ENCODE data around the gene UBAP2L.

The UBAP2L gene, protein sequence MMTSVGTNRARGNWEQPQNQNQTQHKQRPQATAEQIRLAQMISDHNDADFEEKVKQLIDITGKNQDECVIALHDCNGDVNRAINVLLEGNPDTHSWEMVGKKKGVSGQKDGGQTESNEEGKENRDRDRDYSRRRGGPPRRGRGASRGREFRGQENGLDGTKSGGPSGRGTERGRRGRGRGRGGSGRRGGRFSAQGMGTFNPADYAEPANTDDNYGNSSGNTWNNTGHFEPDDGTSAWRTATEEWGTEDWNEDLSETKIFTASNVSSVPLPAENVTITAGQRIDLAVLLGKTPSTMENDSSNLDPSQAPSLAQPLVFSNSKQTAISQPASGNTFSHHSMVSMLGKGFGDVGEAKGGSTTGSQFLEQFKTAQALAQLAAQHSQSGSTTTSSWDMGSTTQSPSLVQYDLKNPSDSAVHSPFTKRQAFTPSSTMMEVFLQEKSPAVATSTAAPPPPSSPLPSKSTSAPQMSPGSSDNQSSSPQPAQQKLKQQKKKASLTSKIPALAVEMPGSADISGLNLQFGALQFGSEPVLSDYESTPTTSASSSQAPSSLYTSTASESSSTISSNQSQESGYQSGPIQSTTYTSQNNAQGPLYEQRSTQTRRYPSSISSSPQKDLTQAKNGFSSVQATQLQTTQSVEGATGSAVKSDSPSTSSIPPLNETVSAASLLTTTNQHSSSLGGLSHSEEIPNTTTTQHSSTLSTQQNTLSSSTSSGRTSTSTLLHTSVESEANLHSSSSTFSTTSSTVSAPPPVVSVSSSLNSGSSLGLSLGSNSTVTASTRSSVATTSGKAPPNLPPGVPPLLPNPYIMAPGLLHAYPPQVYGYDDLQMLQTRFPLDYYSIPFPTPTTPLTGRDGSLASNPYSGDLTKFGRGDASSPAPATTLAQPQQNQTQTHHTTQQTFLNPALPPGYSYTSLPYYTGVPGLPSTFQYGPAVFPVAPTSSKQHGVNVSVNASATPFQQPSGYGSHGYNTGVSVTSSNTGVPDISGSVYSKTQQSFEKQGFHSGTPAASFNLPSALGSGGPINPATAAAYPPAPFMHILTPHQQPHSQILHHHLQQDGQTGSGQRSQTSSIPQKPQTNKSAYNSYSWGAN

DNA sequence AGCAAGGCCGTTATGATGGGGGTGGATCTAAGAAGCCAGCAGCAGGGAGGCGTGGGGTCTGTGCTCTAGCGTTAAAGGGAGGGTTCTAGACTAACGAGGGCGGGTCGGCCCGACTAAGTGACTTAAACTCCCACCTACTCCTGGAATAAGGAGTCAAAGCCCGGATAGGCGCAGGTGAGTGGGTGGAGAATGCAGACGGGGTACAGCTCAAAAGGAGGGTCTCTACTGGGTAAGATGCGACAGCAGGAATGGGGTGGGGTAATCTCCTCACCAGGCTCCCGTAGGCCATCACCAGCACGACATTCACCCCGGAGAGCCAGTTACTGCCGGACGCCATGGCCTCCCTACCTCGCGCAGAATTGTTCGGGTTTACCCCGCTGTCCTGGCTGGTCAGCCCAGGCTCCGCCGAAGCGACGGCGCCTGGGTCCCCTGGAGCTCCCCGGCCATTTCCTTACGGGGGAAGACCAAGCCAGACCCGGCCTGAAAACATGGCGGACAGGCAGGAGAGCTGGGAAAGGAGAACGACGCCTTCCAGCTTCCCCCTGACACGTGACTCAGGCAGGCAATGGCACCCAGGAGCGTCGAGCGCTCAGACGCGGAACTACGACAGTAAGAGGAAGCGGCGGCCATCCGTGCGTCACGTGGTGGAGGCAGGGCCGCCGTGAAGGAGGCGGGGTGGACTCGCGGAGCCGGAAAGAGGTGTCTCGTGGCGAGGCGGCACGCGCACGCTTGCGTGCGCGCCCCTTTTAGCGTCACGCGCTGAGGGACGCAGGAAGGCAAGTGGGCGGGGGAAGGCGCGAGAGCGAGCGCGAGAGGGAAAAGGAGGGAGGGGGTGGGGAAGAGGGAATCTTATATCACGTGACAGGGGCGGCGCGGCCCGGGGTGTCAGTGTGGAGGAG is at the start of gene UBAP2L:
Gene UBAP2L (plus strand): TSS at position 885 of the 899 bp plus-strand sequence. CDS start 4,169 bp downstream, outside the sequence.
- no peaks in the 10 kb centered on the region for H3K27me3 ChIP-seq (ENCODE audit: insufficient read depth, poor library complexity, severe bottlenecking)
- ATAC-seq (ENCODE audit: low read depth) (peak; percentile 93), DNase-seq (ENCODE audit: low spot score) (peak; percentile 99)
- H3K4me1 ChIP-seq (ENCODE audit: insufficient read depth, poor library complexity, severe bottlenecking), result peaks cover 25% of the 10 kb centered on the region
- peak within 1 kb of the TSS; percentile 81 for H3K4me3 ChIP-seq (ENCODE audit: severe bottlenecking)
- H3K36me3 ChIP-seq (ENCODE audit: low read depth), result peaks cover 67% of the 10 kb centered on the region
- H3K27ac ChIP-seq (ENCODE audit: poor library complexity, severe bottlenecking), result peak within 1 kb of the TSS; percentile 80
- H3K9me3 ChIP-seq (ENCODE audit: severe bottlenecking), result no peaks in the 10 kb centered on the region
- TF ChIP-seq CTCF (IDR thresholded peaks at IDR 0.05; ENCODE audit: poor library complexity, severe bottlenecking), result no peak

- H3K9me3 ChIP-seq (ENCODE audit: severe bottlenecking), result no peaks in the 10 kb centered on the region
- DNase-seq (ENCODE audit: low spot score) (no peak), ATAC-seq (ENCODE audit: low read depth) (no peak)
- TF ChIP-seq CTCF (IDR thresholded peaks at IDR 0.05; ENCODE audit: poor library complexity, severe bottlenecking), result no peak
- H3K27ac ChIP-seq (ENCODE audit: poor library complexity, severe bottlenecking), result no peak overlapping the region
- H3K36me3 ChIP-seq (ENCODE audit: low read depth), result peaks cover 96% of the 10 kb centered on the region
- H3K27me3 ChIP-seq (ENCODE audit: insufficient read depth, poor library complexity, severe bottlenecking), result no peaks in the 10 kb centered on the region
- H3K4me1 ChIP-seq (ENCODE audit: insufficient read depth, poor library complexity, severe bottlenecking), result no peaks in the 10 kb centered on the region
- H3K4me3 ChIP-seq (ENCODE audit: severe bottlenecking), result no peak overlapping the region
Measured at GRCh38 chr1:154171223-154171583, 49.6 kb upstream of the UBAP2L start.

DNA sequence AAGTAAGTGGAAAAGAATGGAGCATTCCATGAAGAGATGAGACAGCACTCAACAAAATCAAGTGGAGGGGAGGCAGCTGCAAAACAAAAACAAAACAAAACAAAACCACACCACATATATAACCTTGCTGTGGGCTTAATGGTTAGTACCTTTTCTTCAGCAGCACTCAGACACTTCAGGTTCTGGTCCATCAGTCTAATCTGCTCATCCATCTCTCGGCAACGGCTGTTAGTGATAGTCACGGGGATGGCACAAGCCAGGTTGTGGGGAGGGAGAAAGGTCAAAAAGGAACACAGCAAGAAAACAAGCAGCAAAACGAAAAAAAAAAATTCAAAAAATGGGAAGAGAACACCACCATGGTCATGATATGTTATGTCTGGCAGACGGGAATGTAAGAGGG is 48.9 kb upstream of the UBAP2L start:
- DNase-seq (ENCODE audit: low spot score) (no peak), ATAC-seq (ENCODE audit: low read depth) (no peak)
- no peaks in the 10 kb centered on the region for H3K27me3 ChIP-seq (ENCODE audit: insufficient read depth, poor library complexity, severe bottlenecking)
- H3K4me1 ChIP-seq (ENCODE audit: insufficient read depth, poor library complexity, severe bottlenecking), result no peaks in the 10 kb centered on the region
- H3K9me3 ChIP-seq (ENCODE audit: severe bottlenecking), result no peaks in the 10 kb centered on the region
- peaks cover 92% of the 10 kb centered on the region for H3K36me3 ChIP-seq (ENCODE audit: low read depth)
- no peak overlapping the region for H3K27ac ChIP-seq (ENCODE audit: poor library complexity, severe bottlenecking)
- no peak overlapping the region for H3K4me3 ChIP-seq (ENCODE audit: severe bottlenecking)
- TF ChIP-seq CTCF (IDR thresholded peaks at IDR 0.05; ENCODE audit: poor library complexity, severe bottlenecking), result no peak

- DNase-seq (ENCODE audit: low spot score), result no peak
- Histone ChIP-seq H3K4me1 (ENCODE audit: insufficient read depth, poor library complexity, severe bottlenecking) (peaks cover 12% of the 10 kb centered on the region), H3K27me3 (ENCODE audit: insufficient read depth, poor library complexity, severe bottlenecking) (no peaks in the 10 kb centered on the region), H3K4me3 (ENCODE audit: severe bottlenecking) (no peak overlapping the region), H3K36me3 (ENCODE audit: low read depth) (peaks cover 92% of the 10 kb centered on the region), H3K27ac (ENCODE audit: poor library complexity, severe bottlenecking) (no peak overlapping the region), H3K9me3 (ENCODE audit: severe bottlenecking) (no peaks in the 10 kb centered on the region)
- TF ChIP-seq CTCF (IDR thresholded peaks at IDR 0.05; ENCODE audit: poor library complexity, severe bottlenecking), result no peak
- ATAC-seq (ENCODE audit: low read depth), result no peak
Measured at GRCh38 chr1:154174654-154175053, 46.1 kb upstream of the UBAP2L start.
